H1 (cell line): ENCODE results near the gene CCL28. TPM values are rescaled to one million over a fixed set of nuclear protein-coding genes. Genes with fewer than 3 reads are reported as not detected.

Experiments used
- polyA plus RNA-seq, 7 experiments: library from polyadenylated mRNA; depleted of rRNA in 3 of 7; stranded (reverse) in 5 of 7; unstranded in 2 of 7; fragments of >200 nt in 5 of 7; fragments of 200-250 nt in 2 of 7; gene quantifications; 1 replicate in 5 of 7; 2 replicates in 1 of 7; 4 replicates in 1 of 7; pipeline versions ENCODE4 v1.2.1 to v1.2.3, GENCODE V29; 2011 to 2013; ENCODE audit warnings: missing spikeins in 2 of 7, mixed read lengths in 2 of 7
- total RNA-seq: library from RNA; stranded (reverse); fragmentation: NEBNext Ultra II Directional; extraction: Animal tissue kit (Norgen Biotek cat#: 25700); gene quantifications from 2 replicates; pipeline ENCODE4 v1.2.1, GENCODE V29; 2021

CCL28 gene
- total and polyA plus RNA-seq, 2 of the 8 experiments (the other 6 are each of a cell fraction or from before 2014, with no cell fraction given) = 0.95 TPM; not detected in 1

Other genes starting within 250 kb of the CCL28 start
- gene NIM1K, start 220.2 kb downstream of the CCL28 start, total RNA-seq = not detected in 2 replicates
- not detected in 2 replicates for gene NIM1K, start 220.2 kb downstream of the CCL28 start, polyA plus RNA-seq (2011; rRNA removed)
- gene HMGCS1, start 99.0 kb downstream of the CCL28 start, total RNA-seq = 230 and 236 TPM in 2 replicates
- gene HMGCS1, start 99.0 kb downstream of the CCL28 start, polyA plus RNA-seq (2011; rRNA removed) = 45.2 and 63.6 TPM in 2 replicates
- gene TMEM267, start 71.5 kb upstream of the CCL28 start, total RNA-seq = 6.2 TPM in 2 replicates
- gene TMEM267, start 71.5 kb upstream of the CCL28 start, polyA plus RNA-seq (2011; rRNA removed) = 3.0 and 4.8 TPM in 2 replicates
- 8.6 and 11.3 TPM in 2 replicates for gene C5orf34, start 102.8 kb upstream of the CCL28 start, total RNA-seq
- gene C5orf34, start 102.8 kb upstream of the CCL28 start, polyA plus RNA-seq (2011; rRNA removed) = 5.1 and 6.8 TPM in 2 replicates
- 80.5 and 89.5 TPM in 2 replicates for gene PAIP1, start 144.7 kb upstream of the CCL28 start, total RNA-seq
- gene PAIP1, start 144.7 kb upstream of the CCL28 start, polyA plus RNA-seq (2011; rRNA removed) = 46.0 and 62.9 TPM in 2 replicates
- gene NNT, start 190.8 kb upstream of the CCL28 start, total RNA-seq = 19.6 and 22.2 TPM in 2 replicates
- gene NNT, start 190.8 kb upstream of the CCL28 start, polyA plus RNA-seq (2011; rRNA removed) = 8.9 and 11.0 TPM in 2 replicates